Body of pancreas (tissue), 4 donors: Measurements from ENCODE around the gene SMURF2.
"Not testable (repeated sequence)": the region's sequence is repeated elsewhere in the genome, so short reads cannot be mapped to it uniquely, and the experiment has no call there.

Source experiments
- CTCF ChIP-seq, 7 experiments: fragments of 450-650 bp in 4 of 7; fragments of 200-600 bp in 3 of 7; sonication (generic) in 3 of 7; IDR thresholded peaks; one replicate each; pipeline ENCODE4 v1.5.1; 2016 to 2019; ENCODE audit warnings: antibody characterized with exemption in 7 of 7
- POLR2A ChIP-seq, 3 donors: fragments of 450-650 bp; IDR thresholded peaks; one replicate each; pipeline ENCODE4 v1.6.1; 2016; ENCODE audit warnings: antibody characterized with exemption in 3 of 3, mild to moderate bottlenecking in 2 of 3

DNA sequence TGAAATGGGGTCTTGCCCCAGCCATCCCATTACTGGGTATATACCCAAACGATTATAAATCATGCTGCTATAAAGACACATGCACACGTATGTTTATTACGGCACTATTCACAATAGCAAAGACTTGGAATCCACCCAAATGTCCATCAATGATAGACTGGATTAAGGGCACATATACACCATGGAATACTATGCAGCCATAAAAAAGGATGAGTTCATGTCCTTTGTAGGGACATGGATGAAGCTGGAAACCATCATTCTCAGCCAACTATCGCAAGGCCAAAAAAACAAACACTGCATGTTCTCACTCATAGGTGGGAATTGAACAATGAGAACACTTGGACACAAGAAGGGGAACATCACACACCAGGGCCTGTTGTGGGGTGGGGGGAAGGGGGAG is 85.1 kb downstream of the SMURF2 start:
- not testable (repeated sequence) for TF ChIP-seq POLR2A, CTCF (IDR thresholded peaks at IDR 0.05)
